GM18511 (cell line): ENCODE results near the gene CMIP.
"Not testable (repeated sequence)": the region's sequence is repeated elsewhere in the genome, so short reads cannot be mapped to it uniquely, and the experiment has no call there.

Experiments
- ATAC-seq: cut with Tn5 transposase; IDR thresholded peaks from one replicate; pipeline ENCODE4 v1.9.1; 2021; ENCODE audit warnings: mild to moderate bottlenecking, moderate library complexity; ENCODE audit not compliant: unreplicated experiment

CMIP gene

DNA sequence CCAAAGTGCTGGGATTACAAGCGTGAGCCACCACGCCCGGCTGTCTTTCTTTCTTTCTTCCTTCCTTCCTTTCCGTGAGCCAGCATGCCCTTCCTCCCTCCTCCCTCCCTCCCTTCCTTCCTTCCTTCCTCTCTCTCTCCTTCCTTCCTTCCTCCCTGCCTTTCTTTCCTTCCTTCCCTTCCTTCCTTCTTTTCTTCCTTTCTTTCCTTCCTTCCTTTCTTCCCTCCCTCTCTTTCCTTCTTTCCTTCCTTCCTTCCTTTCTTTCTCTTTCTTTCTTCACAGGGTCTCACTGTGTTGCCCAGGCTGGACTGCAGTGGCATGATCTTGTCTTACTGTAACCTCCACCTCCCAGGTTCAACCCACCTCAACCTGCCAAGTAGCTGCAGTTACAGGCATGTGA, 283.8 kb downstream of the CMIP start:
- ATAC-seq, result no peak

DNA sequence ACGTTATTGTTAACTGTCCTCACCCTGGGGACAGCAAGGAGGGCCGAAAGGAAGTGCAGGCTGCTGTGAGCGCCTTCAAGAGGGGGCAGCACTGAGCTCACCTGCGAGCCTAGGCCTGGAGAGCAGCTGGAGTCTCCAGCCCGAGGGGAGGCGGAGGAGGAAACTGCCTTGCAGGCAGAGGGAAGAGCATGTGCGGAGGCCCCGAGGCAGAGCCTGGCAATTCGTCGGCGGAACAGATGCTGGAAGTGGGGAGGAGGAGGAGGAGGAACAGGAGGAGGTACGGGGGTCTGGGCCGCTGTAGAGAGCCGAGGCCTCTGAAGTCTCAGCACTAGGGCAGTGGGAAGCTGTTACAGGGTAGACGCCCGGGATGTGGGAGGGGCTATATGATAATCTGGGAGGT, 284.8 kb downstream of the CMIP start:
- no peak for ATAC-seq

DNA sequence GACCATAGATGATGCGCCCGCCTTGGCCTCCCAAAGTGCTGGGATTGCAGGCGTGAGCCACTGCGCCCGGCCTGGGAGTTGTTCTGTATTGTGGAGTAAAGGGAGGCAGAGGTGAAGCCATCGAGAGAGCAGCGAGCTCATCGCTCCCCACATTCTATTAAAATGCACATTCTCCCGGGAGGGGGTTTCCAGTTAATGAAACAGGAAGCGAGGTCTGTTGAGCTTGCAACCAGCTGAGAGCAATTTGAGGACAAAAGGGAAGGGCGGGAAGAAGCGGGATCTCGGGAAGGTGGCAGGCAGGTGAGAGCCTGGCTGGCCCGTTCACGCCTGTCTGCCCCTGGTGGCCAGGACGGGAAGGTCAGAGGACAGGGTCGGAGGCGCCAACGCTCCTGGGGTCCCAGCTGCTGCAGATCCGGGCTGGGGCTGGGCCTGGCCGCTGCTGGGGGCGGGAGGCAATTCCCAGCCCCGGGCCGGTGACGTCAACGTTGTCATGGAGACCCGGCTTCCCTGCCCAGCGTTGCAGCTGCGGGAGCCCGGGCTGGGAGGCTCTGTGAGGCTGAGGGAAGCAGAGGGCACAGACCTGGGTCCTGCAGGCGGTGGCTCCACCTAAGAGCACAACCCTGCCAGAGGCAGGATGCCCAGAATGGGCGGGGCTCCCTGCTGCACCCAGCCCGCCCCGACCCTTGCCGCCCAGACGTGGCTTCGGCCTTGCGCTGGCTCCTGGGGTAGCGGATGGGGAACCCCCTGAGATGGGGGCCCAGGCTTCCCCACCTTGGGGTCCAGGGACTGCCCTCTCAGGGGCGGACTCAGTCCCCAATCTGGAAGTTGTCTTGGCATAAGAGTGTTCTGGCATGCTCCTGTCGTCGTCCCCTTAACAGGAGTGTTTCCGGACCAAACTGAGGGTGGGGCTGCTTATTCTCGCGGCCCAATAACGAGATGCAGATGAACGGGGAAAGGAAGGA, 285.8 kb downstream of the CMIP start:
- ATAC-seq, result peak; percentile 88

DNA sequence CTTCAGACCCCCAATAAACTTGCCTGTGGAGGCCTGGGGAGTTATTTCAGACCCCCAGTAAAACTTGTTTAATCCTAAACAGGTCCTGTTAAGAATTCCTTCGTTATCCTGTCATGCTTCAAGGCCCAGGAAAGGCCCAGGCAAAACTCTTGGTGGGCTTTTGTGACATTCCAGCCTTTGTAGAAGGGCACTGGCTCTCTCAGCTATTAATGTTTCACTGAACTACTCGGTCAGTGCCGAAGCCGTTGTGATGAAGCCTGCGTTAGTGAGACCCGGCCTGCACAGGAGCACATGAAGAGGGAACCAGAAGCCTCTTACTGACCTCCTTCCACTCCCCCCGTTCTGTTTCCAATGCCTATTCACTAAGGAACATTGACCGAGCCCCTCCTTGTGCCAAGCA, 287.0 kb downstream of the CMIP start:
- no peak for ATAC-seq

DNA sequence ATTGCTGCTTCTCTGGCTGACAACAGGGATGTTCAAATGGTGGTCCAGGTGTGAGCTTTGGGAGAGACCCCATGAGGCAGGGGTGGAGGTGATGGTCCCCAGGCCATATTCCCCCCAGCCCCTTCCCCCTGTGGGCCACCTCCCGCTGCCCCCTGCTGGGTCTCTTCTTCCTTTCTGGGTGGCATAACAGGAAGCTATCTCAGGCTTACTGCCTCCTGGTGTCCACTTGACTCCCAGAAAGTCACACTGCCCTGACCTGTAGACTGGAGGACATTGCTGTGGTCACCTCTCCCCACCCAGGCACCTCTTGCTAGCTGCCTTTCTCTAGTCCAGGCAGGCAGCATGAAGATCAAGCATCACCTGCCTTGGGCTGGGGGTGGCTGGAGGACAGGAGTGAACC, 288.1 kb downstream of the CMIP start:
- no peak for ATAC-seq

DNA sequence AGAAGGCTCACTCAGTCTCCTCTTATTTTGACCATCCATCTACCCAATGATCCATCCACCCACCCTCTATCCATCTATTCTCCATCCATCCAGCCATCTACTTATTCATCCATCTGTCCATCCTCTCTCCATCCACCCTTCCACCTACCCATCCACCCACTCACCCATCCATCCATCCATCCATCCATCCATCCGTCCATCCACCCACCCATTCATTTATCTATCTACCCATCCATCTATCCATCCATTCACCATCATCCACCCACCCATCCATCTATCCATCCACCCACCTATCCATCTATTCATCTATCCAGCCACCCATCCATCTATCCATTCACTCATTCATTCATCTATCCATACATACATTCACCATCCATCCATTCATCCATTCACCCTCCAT, 288.7 kb downstream of the CMIP start:
- ATAC-seq, result no peak

DNA sequence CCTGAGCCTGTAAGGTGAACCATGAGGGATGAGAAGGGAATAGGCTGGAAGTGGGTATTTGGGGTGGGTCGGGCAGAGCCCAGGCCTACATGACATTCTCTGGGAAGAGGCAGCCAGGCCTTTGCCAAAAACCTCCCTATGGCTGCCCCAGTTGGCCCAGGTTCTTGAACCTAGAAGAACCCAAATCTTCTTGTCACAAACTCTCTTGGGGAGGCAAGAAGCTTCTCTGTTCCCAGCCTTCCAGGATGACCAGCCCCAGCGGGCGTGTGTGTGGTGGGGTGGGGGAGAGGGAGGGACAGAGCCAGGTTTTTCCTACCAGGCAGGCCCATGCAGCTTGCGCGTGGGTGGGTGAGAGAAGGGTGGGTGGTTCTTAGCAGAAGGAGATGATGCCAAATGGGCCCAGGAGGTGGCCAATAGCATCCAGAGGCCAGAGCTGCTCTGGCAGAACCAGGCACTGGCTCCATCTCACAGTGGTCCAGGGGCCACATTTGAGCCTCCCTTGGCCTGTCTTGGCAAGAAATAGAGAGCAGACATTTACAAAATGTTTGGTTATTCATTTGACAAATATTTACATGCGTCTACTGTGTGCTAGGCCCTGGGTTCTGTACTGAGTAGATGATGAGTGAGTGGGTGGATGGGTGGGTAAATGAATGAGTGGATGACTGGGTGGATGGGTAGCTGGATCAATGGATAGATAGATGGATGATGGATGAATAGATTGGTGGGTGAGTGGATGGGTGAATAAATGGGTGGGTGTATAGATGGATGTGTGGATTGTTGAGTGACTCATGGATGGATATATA, 290.2 kb downstream of the CMIP start:
- ATAC-seq, result no peak

DNA sequence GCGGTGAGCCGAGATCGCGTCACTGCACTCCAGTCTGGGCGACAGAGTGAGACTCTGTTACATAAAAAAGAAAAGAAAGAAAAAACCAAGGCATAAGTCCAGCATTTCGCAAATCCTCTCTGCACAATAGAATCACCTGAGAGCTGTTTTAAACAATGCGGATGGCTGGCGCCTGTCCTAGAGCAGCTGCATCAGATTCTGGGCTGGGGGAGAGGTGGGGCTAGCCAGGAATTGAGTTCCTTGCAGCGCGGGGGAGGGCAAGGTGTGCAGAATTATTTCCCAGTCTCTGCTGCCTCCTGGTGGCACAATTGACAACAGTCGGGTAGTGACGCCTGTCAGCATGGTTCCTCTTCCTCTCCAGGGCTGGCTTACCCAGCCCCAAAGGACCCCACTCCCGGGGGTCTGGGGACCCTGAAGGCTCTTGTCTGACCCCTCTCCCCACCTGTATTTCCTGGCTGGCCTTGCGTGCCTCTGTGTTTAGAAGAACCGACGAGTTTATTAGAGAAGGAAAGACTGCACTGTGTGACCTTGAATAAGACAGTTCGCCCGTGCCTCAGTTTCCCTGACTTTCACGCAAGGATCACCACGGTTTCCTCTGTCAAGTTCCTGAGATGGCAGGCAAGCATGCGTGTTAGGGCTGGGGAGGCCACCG, 293.4 kb downstream of the CMIP start:
- ATAC-seq, result peak; percentile 57

DNA sequence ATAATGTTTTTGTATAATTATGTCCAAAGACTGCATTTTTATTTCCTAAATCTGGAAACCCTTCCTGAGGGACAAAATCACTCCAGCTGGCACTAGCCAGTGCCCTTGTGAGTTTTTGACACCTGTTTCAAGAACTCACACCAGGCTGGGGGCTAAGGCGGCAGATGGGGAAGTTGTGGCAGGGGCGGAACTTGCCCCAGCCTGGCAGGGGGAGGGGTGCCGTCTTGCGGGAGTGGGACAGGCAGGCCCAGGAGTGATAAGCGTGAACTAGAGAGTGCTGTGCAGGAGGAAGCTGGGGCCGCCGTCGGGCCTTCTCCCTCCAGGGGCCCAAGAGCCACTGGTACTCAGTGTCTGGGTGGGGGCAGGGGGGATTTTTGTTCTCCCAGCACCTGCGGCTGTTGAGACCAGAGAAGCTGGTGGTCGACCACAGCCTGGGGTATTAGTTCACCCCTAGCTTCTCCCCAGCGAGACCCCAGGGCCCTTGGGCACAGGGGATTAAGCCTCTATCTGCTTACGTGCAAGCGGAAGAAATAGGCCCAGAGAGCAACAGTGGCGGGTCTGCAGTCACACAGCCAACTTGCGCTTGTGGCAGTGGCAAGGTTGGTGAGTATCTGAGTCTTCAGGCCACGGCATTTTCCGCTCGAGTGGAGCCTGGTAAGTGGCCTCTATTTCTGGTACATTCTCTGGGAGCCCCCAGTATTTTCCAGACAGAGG, 294.3 kb downstream of the CMIP start:
- ATAC-seq, result peak; percentile 41

DNA sequence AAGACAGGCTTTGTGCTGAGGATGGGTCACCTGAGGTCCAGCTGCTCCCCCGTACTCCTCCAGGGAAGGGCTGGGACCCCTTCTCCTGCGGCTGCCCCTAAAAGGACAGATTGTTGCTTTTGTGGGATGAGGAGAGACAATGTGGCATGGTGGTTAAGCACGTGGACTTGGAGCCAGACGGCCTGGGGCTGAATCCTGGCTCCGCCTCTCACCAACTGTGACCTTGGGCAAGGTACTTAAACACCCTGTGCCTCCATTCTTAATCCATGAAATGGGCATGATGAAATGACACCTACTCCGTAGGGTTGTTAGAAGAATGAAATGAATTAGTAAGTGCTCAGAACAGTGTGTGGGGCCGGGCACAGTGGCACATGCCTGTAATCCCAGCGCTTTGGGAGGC, 294.9 kb downstream of the CMIP start:
- no peak for ATAC-seq

DNA sequence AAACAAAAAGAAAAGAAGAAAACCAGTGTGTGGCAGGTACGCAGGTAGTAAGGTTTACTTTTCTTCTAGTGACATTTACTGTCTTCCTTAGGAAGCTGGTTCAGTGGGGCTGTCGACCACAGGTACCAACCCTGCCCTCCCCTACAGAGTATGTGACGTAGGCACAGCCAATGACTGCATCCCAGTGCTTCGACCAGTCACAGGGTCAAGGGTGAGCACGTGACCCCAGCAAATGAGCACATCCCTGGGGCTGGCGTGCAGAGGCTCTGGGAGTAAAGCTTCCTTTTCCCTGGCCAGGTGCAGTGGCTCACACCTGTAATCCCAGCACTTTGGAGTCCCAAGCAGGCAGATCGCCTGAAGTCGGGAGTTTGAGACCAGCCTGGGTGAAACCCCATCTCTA, 295.6 kb downstream of the CMIP start:
- ATAC-seq, result peak; percentile 79

DNA sequence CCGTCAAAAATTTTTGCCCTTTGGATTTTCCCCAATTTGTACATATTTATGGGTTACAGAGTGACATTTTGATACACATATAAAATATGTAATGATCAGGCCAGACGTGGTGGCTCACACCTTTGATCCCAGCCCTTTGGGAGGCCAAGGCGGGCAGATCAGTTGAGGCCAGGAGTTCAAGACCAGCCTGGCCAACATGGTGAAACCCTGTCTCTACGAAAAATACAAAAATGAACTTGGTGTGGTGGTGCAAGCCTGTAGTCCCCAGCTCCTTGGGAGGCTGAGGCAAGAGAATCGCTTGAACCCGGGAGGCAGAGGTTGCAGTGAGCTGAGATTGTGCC, 296.8 kb downstream of the CMIP start:
- ATAC-seq, result not testable (repeated sequence)

DNA sequence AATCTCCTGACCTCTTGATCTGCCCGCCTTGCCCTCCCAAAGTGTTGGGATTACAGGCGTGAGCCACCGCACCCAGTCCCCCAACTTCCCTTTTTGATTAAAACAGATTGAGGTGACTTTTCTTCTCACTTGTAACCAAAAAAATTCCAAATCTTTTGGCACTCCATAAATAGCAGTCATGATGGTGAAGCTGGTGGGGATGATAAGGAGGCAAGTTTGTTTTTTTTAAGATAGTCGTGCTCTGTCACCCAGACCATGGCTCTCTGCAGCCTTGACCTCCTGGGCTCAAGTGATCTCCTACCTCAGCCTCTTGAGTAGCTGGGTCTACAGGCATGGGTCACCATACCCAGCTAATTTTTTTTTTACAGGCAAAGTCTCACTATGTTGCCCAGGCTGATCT, 299.8 kb downstream of the CMIP start:
- ATAC-seq, result no peak

DNA sequence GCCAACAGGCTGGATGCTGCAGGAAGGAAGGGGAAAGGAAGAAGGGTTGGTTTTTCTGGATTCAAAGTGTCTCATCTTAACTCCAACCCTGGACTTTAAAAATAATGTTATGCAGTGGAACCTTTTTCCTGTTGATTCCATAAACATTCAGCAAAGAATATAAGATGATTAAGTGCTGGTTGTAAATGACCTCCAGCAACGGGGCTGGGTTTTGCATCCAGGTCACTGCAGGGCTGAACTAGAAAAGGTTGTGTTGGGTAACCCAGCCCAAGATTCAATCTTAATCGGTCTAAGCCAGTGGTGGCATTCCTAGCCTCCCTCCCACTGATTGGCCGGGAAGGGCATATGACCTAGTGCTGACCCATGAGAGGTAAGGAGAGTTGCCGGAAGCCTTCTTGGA, 300.3 kb downstream of the CMIP start:
- no peak for ATAC-seq

DNA sequence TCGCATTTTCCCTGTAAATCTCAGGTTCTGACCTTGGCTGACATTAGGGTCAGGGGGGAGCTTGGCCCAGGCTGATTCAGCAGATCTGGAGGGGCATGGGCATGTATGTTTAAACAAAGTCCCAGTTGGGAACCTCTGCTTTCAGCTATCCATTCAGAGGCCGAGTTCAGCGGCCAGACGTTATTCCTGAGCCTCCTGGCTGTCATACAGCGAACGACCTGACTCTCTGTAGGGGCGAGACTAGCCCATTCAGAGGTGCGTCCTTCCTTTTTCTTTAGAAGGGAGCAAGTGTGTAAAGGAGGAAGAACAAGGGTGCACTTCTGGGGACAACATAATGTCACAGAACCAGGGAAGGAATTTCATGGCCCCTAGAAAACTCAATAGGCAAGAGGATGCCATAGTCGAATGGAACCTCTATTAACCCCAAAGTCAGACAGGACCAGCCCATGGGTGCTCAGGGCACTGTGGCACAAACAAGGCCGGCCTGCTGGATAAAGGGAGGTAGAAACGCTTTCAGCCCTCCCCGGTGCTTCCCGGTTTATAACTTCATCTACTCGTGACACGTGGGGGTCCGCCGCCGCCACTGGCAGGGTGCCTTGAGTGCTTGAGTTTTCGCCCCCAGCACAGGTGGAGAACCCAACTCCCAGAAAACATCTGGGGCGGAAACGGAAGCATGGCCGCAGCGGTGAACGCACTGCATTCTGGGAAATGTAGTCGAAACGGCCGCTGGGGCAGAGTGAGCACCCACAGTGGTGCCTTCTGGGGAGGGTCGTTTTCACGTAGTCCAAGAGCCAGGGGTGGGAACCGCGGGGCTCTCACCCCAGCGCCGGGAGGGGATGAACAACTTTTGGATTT, 301.3 kb downstream of the CMIP start:
- peak; percentile 84 for ATAC-seq

DNA sequence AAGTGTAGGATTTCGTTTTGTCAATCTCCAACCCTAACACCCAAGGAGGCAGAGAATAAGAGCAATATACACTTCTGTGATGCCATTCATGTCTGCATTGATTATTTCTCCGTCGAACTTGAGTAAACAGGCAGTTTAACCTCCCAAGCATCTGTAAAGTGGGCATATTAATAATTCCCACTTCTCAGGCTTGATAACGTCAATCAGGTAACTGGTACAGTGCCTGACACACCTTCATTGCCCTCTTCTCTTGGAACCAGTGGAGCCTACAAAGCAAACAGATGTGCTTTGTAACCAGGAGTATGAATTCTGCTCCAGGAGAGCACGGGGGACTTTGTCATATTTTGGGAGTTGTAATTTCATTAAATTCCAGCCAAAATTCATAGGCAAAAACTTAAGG, 302.0 kb downstream of the CMIP start:
- ATAC-seq, result peak; percentile 18

DNA sequence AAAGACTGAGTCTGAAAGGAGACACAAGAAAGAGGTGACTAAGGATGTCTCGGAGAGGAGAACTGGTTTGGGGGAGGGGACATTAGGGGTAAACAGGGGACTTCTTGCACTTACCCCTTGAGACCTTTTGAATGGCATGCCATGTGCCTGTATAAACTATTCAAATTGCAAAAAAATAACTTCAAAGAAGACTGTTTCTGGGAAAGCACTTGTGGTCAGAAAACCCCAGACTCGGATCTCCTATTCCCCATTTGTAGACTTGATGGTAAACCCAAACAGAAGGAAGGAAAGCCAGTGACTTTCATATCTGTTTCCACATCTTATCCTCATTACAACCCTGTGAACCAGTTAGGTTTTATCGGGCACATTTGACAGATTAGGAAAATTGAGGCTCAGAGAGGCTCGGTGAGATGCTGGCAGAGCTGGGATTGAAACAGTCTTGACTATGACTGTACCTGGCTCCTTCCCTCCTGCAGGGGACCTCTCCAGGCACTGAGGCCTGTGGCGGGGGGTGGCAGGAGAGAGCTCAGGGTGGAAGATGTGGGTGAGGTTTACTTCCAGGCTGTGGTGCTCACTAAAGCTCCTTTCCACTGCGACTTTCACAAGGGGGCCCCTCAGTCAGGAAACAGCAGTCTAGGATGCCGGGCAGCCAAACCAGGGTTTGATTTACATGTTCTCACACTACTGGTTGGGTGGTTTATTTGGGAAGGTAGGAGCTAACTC, 304.0 kb downstream of the CMIP start:
- no peak for ATAC-seq

DNA sequence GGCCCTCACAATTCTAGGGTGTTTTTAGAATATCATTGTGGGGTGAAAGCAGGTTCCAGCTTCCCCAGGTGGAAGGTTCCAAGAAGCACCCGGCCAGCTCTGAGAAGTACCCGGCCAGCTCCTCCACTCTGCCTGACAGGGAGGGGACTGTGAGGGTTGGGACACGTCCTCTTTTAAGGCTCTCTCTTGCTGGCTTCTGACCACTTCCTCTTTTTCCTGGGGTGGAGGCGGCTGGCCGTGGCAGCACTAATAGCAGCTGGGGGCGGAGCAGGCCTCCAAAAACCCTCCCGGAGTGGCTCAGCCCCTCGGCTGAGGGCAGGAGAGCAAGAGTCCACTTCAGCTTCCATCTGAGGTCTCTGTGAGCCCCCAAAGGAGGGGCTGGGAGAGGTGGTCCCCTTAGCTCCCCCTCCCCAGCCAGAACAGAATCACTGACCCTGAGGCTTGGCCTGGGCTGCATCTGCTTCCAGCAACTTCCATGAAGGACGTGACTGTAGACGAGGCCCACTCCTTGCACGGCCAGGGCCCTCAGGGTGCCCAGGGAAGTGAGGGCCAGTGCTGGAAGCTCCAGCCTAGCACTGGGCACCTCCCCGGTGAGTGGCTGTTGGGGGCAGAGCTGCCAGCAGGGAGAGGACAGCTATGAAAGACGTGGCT, 307.7 kb downstream of the CMIP start:
- peak; percentile 94 for ATAC-seq

DNA sequence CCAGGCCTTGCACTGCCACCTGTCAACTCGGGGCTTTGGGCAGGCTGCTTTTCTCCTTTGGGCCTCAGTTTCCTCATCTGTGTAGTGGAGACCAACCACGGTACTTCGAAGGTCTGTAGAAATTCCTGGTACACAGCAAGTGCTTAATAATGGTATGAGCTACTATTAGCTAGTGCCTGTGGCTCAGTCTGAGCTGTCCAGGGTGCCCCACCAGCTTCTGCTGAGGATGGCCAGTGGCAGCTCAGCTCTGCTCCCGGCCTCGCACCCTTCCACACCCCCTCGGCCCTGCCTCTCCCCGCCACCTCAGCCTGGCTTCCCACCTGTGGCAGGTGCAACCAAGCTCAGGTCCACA, 308.2 kb downstream of the CMIP start:
- ATAC-seq, result no peak
